A549 (cell line): ENCODE measurements around the gene RIMS1.

ENCODE experiments used
- E2F6 ChIP-seq: IDR thresholded peaks from 2 replicates; pipeline ENCODE4 v1.6.1; 2012; ENCODE audit warnings: low read depth, borderline replicate concordance
- EP300 ChIP-seq, 2 experiments: fragments of >200 bp; sonication (Bioruptor Twin); formaldehyde crosslinking; IDR thresholded peaks; 2 replicates in 1 of 2; 3 replicates in 1 of 2; pipeline ENCODE4 v1.6.1; 2016 to 2017
- ESRRA ChIP-seq: fragments of 150-350 bp; IDR thresholded peaks from 2 replicates; pipeline ENCODE4 v1.6.1; 2014; ENCODE audit warnings: mild to moderate bottlenecking, low read length, borderline replicate concordance
- MAFK ChIP-seq: fragments of 450-650 bp; IDR thresholded peaks from 2 replicates; pipeline ENCODE4 v1.6.1; 2014; ENCODE audit not compliant: partially characterized antibody
- RAD21 ChIP-seq, 2 experiments: fragments of >200 bp in 1 of 2; sonication (Bioruptor Twin) in 1 of 2; formaldehyde crosslinking in 1 of 2; IDR thresholded peaks in 1 of 2; conservative IDR thresholded peaks in 1 of 2; 2 replicates in 1 of 2; 3 replicates in 1 of 2; pipeline ENCODE4 v1.6.1; 2012 to 2018; ENCODE audit warnings: inconsistent platforms in 1 of 2
- TP53 ChIP-seq: fragments of 250-450 bp; sonication (Bioruptor Pico); IDR thresholded peaks from 2 replicates; pipeline ENCODE4 v1.5.0; 2021; ENCODE audit warnings: mild to moderate bottlenecking, moderate library complexity
- USF2 ChIP-seq: fragments of 450-650 bp; IDR thresholded peaks from 2 replicates; pipeline ENCODE4 v1.6.1; 2014; ENCODE audit warnings: antibody characterized with exemption
- TF ChIP-seq, protein P1 (sequence below): fragments of >200 bp; sonication (Bioruptor Twin); formaldehyde crosslinking; IDR thresholded peaks from 3 replicates; pipeline ENCODE4 v1.5.1; 2016

DNA sequence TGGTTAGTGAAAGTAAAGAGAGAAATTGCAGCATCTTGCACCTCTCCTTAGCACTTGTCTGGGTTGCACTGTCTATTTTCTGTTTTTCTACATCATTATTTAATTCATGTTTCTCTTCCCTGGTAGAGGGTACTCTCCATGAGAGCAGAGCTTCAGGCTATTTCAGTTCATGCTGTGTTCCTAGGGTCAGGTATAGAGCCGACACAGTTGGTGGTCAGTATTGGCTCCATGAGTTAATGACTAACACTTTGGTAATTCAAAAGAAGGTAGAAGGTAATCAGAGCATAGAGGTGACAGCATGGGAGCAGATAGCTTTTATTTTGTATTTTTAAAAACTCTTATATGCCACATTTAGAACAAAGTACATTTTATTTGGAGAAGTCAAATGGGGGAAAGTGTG lies 42.7 kb downstream of the RIMS1 start:
- TF ChIP-seq, protein P1, sequence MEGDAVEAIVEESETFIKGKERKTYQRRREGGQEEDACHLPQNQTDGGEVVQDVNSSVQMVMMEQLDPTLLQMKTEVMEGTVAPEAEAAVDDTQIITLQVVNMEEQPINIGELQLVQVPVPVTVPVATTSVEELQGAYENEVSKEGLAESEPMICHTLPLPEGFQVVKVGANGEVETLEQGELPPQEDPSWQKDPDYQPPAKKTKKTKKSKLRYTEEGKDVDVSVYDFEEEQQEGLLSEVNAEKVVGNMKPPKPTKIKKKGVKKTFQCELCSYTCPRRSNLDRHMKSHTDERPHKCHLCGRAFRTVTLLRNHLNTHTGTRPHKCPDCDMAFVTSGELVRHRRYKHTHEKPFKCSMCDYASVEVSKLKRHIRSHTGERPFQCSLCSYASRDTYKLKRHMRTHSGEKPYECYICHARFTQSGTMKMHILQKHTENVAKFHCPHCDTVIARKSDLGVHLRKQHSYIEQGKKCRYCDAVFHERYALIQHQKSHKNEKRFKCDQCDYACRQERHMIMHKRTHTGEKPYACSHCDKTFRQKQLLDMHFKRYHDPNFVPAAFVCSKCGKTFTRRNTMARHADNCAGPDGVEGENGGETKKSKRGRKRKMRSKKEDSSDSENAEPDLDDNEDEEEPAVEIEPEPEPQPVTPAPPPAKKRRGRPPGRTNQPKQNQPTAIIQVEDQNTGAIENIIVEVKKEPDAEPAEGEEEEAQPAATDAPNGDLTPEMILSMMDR, result no peak
- TF ChIP-seq EP300 (IDR thresholded peaks at IDR 0.05) (no peak), MAFK (no peak), RAD21 (conservative IDR thresholded peaks at IDR 0.05 in 1 of 2, IDR thresholded peaks at IDR 0.05 in 1 of 2) (no peak), E2F6 (no peak), USF2 (no peak), TP53 (CRISPR knock-in tag) (no peak), ESRRA (no peak)
